Liver (tissue), 9 donors: ENCODE results near the gene TFAP2A. TPM values are rescaled to one million over a fixed set of nuclear protein-coding genes. Genes with fewer than 3 reads are reported as not detected.

Experiments used
- DNase-seq: peaks from one replicate; pipeline ENCODE4 v3.0.0-alpha.2; 2017; ENCODE audit warnings: low spot score
- H3K27ac ChIP-seq, 2 donors: one replicate each; pipeline ENCODE4 v1.7.0; 2013; ENCODE audit warnings: inconsistent platforms in 2 of 2, low read length in 2 of 2, control low read depth in 1 of 2, low read depth in 1 of 2, mild to moderate bottlenecking in 1 of 2
- H3K27me3 ChIP-seq, 4 donors: one replicate each; pipeline versions ENCODE4 v1.6.1 to v1.7.0; 2013; ENCODE audit warnings: low read length in 3 of 4, inconsistent platforms in 1 of 4, mild to moderate bottlenecking in 1 of 4, moderate library complexity in 1 of 4; ENCODE audit not compliant: control insufficient read depth in 4 of 4, insufficient read depth in 4 of 4
- H3K36me3 ChIP-seq, 4 donors: one replicate each; pipeline versions ENCODE4 v1.6.1 to v1.7.0; 2013; ENCODE audit warnings: low read length in 3 of 4, mild to moderate bottlenecking in 3 of 4, low read depth in 1 of 4, moderate library complexity in 1 of 4; ENCODE audit not compliant: control insufficient read depth in 4 of 4, insufficient read depth in 3 of 4
- H3K4me1 ChIP-seq, 4 donors: one replicate each; pipeline versions ENCODE4 v1.6.1 to v1.7.0; 2013; ENCODE audit warnings: low read length in 3 of 4, mild to moderate bottlenecking in 3 of 4, moderate library complexity in 1 of 4; ENCODE audit not compliant: control insufficient read depth in 4 of 4, insufficient read depth in 4 of 4
- H3K4me3 ChIP-seq, 3 donors: one replicate each; pipeline versions ENCODE4 v1.6.1 to v1.7.0; 2013; ENCODE audit warnings: low read length in 3 of 3, control low read depth in 1 of 3, low read depth in 1 of 3, mild to moderate bottlenecking in 1 of 3
- H3K9ac ChIP-seq, 2 donors: one replicate each; pipeline ENCODE4 v1.7.0; 2013; ENCODE audit warnings: low read length in 2 of 2, mild to moderate bottlenecking in 2 of 2, moderate library complexity in 2 of 2, control low read depth in 1 of 2, low read depth in 1 of 2
- H3K9me3 ChIP-seq, 4 donors: one replicate each; pipeline versions ENCODE4 v1.6.1 to v1.7.0; 2013; ENCODE audit warnings: low read length in 3 of 4; ENCODE audit not compliant: control insufficient read depth in 4 of 4
- ATF3 ChIP-seq: IDR thresholded peaks from 2 replicates; pipeline ENCODE4 v1.6.1; 2016; ENCODE audit warnings: antibody characterized with exemption
- CTCF ChIP-seq: fragments of 150-350 bp; IDR thresholded peaks from 2 replicates; pipeline ENCODE4 v1.5.1; 2017; ENCODE audit warnings: improper control_type of control experiment, low read depth, low read length; ENCODE audit not compliant: missing input control
- EGR1 ChIP-seq, 2 donors: IDR thresholded peaks; 2 replicates each; pipeline ENCODE4 v1.6.1; 2016 to 2018; ENCODE audit warnings: antibody characterized with exemption in 2 of 2, low read depth in 2 of 2
- FOXA1 ChIP-seq: IDR thresholded peaks from 2 replicates; pipeline ENCODE4 v1.6.1; 2016; ENCODE audit warnings: antibody characterized with exemption
- FOXA2 ChIP-seq: IDR thresholded peaks from 2 replicates; pipeline ENCODE4 v1.6.1; 2016; ENCODE audit warnings: antibody characterized with exemption
- GABPA ChIP-seq, 2 donors: IDR thresholded peaks in 1 of 2; conservative IDR thresholded peaks in 1 of 2; 2 replicates each; pipeline ENCODE4 v1.6.1; 2016; ENCODE audit warnings: antibody characterized with exemption in 2 of 2, mild to moderate bottlenecking in 1 of 2, moderate library complexity in 1 of 2
- HNF4A ChIP-seq, 2 donors: conservative IDR thresholded peaks; 2 replicates each; pipeline ENCODE4 v1.6.1; 2016; ENCODE audit warnings: antibody characterized with exemption in 2 of 2, mild to moderate bottlenecking in 2 of 2
- HNF4G ChIP-seq: IDR thresholded peaks from 2 replicates; pipeline ENCODE4 v1.6.1; 2016; ENCODE audit warnings: antibody characterized with exemption
- JUND ChIP-seq, 2 donors: IDR thresholded peaks; 2 replicates each; pipeline ENCODE4 v1.6.1; 2016; ENCODE audit warnings: antibody characterized with exemption in 2 of 2
- MAX ChIP-seq: IDR thresholded peaks from 2 replicates; pipeline ENCODE4 v1.6.1; 2016; ENCODE audit warnings: antibody characterized with exemption
- NR2F2 ChIP-seq: IDR thresholded peaks from 2 replicates; pipeline ENCODE4 v1.6.1; 2016; ENCODE audit warnings: antibody characterized with exemption
- RAD21 ChIP-seq, 2 donors: IDR thresholded peaks; 2 replicates each; pipeline ENCODE4 v1.6.1; 2016; ENCODE audit warnings: antibody characterized with exemption in 2 of 2, mild to moderate bottlenecking in 2 of 2
- REST ChIP-seq: IDR thresholded peaks from 2 replicates; pipeline ENCODE4 v1.6.1; 2016; ENCODE audit warnings: antibody characterized with exemption, mild to moderate bottlenecking
- RXRA ChIP-seq, 2 donors: IDR thresholded peaks; 2 replicates each; pipeline ENCODE4 v1.6.1; 2017 to 2018; ENCODE audit warnings: antibody characterized with exemption in 2 of 2, mild to moderate bottlenecking in 1 of 2
- SP1 ChIP-seq: IDR thresholded peaks from 2 replicates; pipeline ENCODE4 v1.6.1; 2018; ENCODE audit warnings: antibody characterized with exemption, mild to moderate bottlenecking
- TAF1 ChIP-seq: conservative IDR thresholded peaks from 2 replicates; pipeline ENCODE4 v1.6.1; 2016; ENCODE audit warnings: antibody characterized with exemption, mild to moderate bottlenecking
- YY1 ChIP-seq: IDR thresholded peaks from 2 replicates; pipeline ENCODE4 v1.6.1; 2016; ENCODE audit warnings: antibody characterized with exemption, mild to moderate bottlenecking
- ZBTB33 ChIP-seq: IDR thresholded peaks from 2 replicates; pipeline ENCODE4 v1.6.1; 2016; ENCODE audit warnings: antibody characterized with exemption
- WGBS: extraction: QIAGEN DNeasy Blood & Tissue Kit; methylation state at CpG from one replicate; pipeline ENCODE4 v1.1.7; 2013; 5-methylcytosine and 5-hydroxymethylcytosine counted together
- polyA plus RNA-seq, 2 donors: library from polyadenylated mRNA; stranded (reverse) in 1 of 2; unstranded in 1 of 2; fragments of 200-250 nt in 1 of 2; fragments of >200 nt in 1 of 2; fragmentation: Nextera tagmentation in 1 of 2; extraction: Ambion mirVana in 1 of 2; gene quantifications; one replicate each; pipeline versions ENCODE4 v1.2.1 to v1.2.3, GENCODE V29; 2013 to 2015
- total RNA-seq, 2 donors: library from RNA; depleted of rRNA; stranded (reverse); fragments of >200 nt; gene quantifications; one replicate each; pipeline ENCODE4 v1.2.3, GENCODE V29; 2014
- donor health status: healthy.
- donor health status: healthy.
- donor health status: healthy.
- donor health status: healthy.
- donor health status: healthy.

Gene TFAP2A
- total and polyA plus RNA-seq, 4 donors = 0.03 to 0.08 TPM; not detected in 2

GRCh38 chr6:10403385-10404106 lies 11.3 kb downstream of the TFAP2A start:
- H3K36me3 ChIP-seq = no peaks in the 10 kb centered on the region
- H3K4me3 ChIP-seq = peak overlapping the region; percentile 49 to 78 (median 67)
- H3K4me1 ChIP-seq = peaks cover 2 to 12% (median 6%) of the 10 kb centered on the region in 4 donors
- peaks cover 0 to 19% (median 13%) of the 10 kb centered on the region in 4 donors for H3K27me3 ChIP-seq
- 7% methylated on average over 16 of the region's 16 CpGs for WGBS
- no peak overlapping the region for H3K9ac ChIP-seq
- TF ChIP-seq ATF3 = no peak
- TF ChIP-seq TAF1 = no peak
- TF ChIP-seq GABPA (IDR thresholded peaks at IDR 0.05 in 1 of 2, conservative IDR thresholded peaks at IDR 0.05 in 1 of 2) = no peak
- no peak for TF ChIP-seq JUND (IDR thresholded peaks at IDR 0.05)
- no peak for TF ChIP-seq EGR1 (IDR thresholded peaks at IDR 0.05; ENCODE audit: low read depth in 2 of 2)
- no peak for TF ChIP-seq CTCF
- TF ChIP-seq MAX = no peak
- TF ChIP-seq REST = no peak
- no peak for TF ChIP-seq HNF4A (conservative IDR thresholded peaks at IDR 0.05)
- no peak for TF ChIP-seq RXRA (IDR thresholded peaks at IDR 0.05)
- no peak for TF ChIP-seq FOXA2
- TF ChIP-seq ZBTB33 = no peak
- TF ChIP-seq FOXA1 = no peak
- TF ChIP-seq NR2F2 = no peak
- no peak for TF ChIP-seq HNF4G
- no peak for TF ChIP-seq SP1
- no peak for TF ChIP-seq RAD21 (IDR thresholded peaks at IDR 0.05)
- no peak for TF ChIP-seq YY1
- no peak for DNase-seq
- H3K27ac ChIP-seq = no peak overlapping the region
- H3K9me3 ChIP-seq = peaks cover 0 to 5% (median 1%) of the 10 kb centered on the region in 4 donors
